Measurements from ENCODE around the gene PNPLA7.

Gene PNPLA7

GRCh38 chr9:137449081-137449844 is 100.9 kb downstream of the PNPLA7 start:
- no peak overlapping the region for H3K27ac ChIP-seq
- no peak for TF ChIP-seq CTCF (IDR thresholded peaks at IDR 0.05)
- H3K9ac ChIP-seq, result no peak overlapping the region
- no peak overlapping the region for H3K4me3 ChIP-seq (ENCODE audit: low read depth, low read length)
- H2AFZ ChIP-seq, result no peak overlapping the region
- no peaks in the 10 kb centered on the region for H3K9me3 ChIP-seq (ENCODE audit: control insufficient read depth, low read length)
- no peaks in the 10 kb centered on the region for H3K4me1 ChIP-seq
- H3K36me3 ChIP-seq (ENCODE audit: control insufficient read depth, insufficient read depth, low read length), result no peaks in the 10 kb centered on the region
- no peaks in the 10 kb centered on the region for H3K27me3 ChIP-seq (ENCODE audit: control insufficient read depth, insufficient read depth, low read length)
- no peaks in the 10 kb centered on the region for H3K79me2 ChIP-seq
- no peak overlapping the region for H3K4me2 ChIP-seq (ENCODE audit: low read length)

GRCh38 chr9:137448602-137448962 is 101.6 kb downstream of the PNPLA7 start:
- Histone ChIP-seq H3K27ac (no peak overlapping the region), H3K4me3 (ENCODE audit: low read depth, low read length) (no peak overlapping the region), H3K79me2 (no peaks in the 10 kb centered on the region), H3K9me3 (ENCODE audit: control insufficient read depth, low read length) (no peaks in the 10 kb centered on the region), H3K4me1 (no peaks in the 10 kb centered on the region), H3K9ac (no peak overlapping the region), H3K27me3 (ENCODE audit: control insufficient read depth, insufficient read depth, low read length) (no peaks in the 10 kb centered on the region), H2AFZ (no peak overlapping the region), H3K36me3 (ENCODE audit: control insufficient read depth, insufficient read depth, low read length) (no peaks in the 10 kb centered on the region), H3K4me2 (ENCODE audit: low read length) (no peak overlapping the region)
- no peak for TF ChIP-seq CTCF (IDR thresholded peaks at IDR 0.05)

GRCh38 chr9:137447722-137448601 is 102.2 kb downstream of the PNPLA7 start:
- no peak overlapping the region for H3K9ac ChIP-seq

GRCh38 chr9:137446851-137447471 is 103.2 kb downstream of the PNPLA7 start:
- no peak overlapping the region for H3K9ac ChIP-seq
- no peaks in the 10 kb centered on the region for H3K27me3 ChIP-seq (ENCODE audit: control insufficient read depth, insufficient read depth, low read length)
- no peaks in the 10 kb centered on the region for H3K79me2 ChIP-seq
- no peak for TF ChIP-seq CTCF (IDR thresholded peaks at IDR 0.05)
- H3K4me1 ChIP-seq, result no peaks in the 10 kb centered on the region
- no peaks in the 10 kb centered on the region for H3K36me3 ChIP-seq (ENCODE audit: control insufficient read depth, insufficient read depth, low read length)
- no peak overlapping the region for H3K4me2 ChIP-seq (ENCODE audit: low read length)
- H3K27ac ChIP-seq, result no peak overlapping the region
- H2AFZ ChIP-seq, result no peak overlapping the region
- no peaks in the 10 kb centered on the region for H3K9me3 ChIP-seq (ENCODE audit: control insufficient read depth, low read length)
- H3K4me3 ChIP-seq (ENCODE audit: low read depth, low read length), result no peak overlapping the region

More at GRCh38 chr9:137447722-137448601, 102.2 kb downstream of the PNPLA7 start:
- Histone ChIP-seq H3K9me3 (ENCODE audit: control insufficient read depth, low read length) (no peaks in the 10 kb centered on the region), H3K36me3 (ENCODE audit: control insufficient read depth, insufficient read depth, low read length) (no peaks in the 10 kb centered on the region), H2AFZ (no peak overlapping the region), H3K27me3 (ENCODE audit: control insufficient read depth, insufficient read depth, low read length) (no peaks in the 10 kb centered on the region), H3K4me1 (no peaks in the 10 kb centered on the region), H3K4me3 (ENCODE audit: low read depth, low read length) (no peak overlapping the region), H3K4me2 (ENCODE audit: low read length) (no peak overlapping the region), H3K79me2 (no peaks in the 10 kb centered on the region), H3K27ac (no peak overlapping the region)
- no peak for TF ChIP-seq CTCF (IDR thresholded peaks at IDR 0.05)

All from parathyroid adenoma (tissue), 2 donors.